ENCODE data around the gene NSMF.

GRCh38 chr9:137477778-137478612 lies 18.9 kb upstream of the NSMF start:
- TF ChIP-seq CTCF (conservative IDR thresholded peaks at IDR 0.05; ENCODE audit: low read depth, low read length), result no peak
- TF ChIP-seq SMC3 (IDR thresholded peaks at IDR 0.05; ENCODE audit: low read depth, low read length), result no peak
- no peak for TF ChIP-seq POLR2A (IDR thresholded peaks at IDR 0.05; ENCODE audit: low read depth, low read length)
- no peak for TF ChIP-seq MAZ (IDR thresholded peaks at IDR 0.05; ENCODE audit: borderline replicate concordance, low read depth, low read length)

Data from IMR-90 (cell line).